Inflammatory macrophage (primary cell): ENCODE results near the gene EPB41L1.

Source experiments
- DNase-seq, 2 donors: peaks; one replicate each; pipeline ENCODE4 v3.0.0-alpha.2; 2020 to 2022
- total RNA-seq, 18 experiments: gene quantifications; one replicate each; lab custom pipeline; 2026; ENCODE audit warnings: mixed read lengths in 6 of 18, inconsistent platforms in 2 of 18; lab: John Stamatoyannopoulos, UW

EPB41L1 gene
- 16.4 to 109 (median 35.8) reads per million in 18 experiments for total RNA-seq

DNA sequence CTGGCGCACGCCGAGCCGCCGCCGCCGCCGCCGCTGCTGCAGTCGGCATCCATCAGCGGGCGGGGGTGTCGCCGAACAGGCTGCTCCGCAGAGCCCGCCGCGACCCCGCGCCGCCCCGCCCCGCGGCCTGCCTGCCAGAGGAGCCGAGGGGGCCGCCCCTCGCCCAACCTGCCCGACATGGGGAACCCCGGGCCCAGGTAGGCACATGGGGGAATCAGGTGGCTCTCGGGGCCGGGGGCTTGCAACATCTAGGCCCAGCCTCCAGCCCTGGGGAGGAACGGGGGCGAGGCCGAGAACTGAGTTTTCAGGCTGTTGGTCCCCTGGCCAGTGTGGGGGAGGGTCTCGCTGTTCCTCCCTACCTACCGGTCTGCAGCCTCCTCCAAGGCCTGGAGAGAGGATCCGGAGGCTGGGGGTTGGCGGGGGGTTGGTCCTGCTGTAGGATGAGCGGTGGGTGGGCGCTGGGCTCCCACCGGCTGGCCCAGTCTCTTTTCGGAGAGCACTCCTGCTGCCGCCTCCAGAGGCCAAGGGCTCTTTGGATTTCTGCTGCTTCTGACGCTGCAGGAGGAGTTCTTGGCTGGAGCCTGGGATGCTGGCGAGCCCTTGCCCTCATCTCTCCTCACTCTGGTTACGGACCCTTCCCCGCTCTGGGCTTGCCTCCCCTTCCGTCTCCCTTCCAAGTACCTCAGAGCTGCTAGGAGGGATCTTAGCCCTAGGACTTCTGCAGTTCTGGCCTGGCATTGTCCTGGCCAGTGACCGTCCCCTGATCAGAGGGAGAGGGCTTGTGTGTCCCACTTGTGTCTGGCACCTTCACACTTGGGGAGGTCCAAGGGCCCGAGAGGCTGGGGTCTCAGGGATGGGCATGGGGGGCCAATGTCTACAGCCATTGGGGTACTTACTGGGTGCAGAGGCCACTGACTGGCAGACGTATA lies at the start of gene EPB41L1:
Gene EPB41L1 (plus strand): TSS at position 41 of the 929 bp plus-strand sequence. CDS start 19,038 bp downstream, outside the sequence.
- DNase-seq, result no peak

DNA sequence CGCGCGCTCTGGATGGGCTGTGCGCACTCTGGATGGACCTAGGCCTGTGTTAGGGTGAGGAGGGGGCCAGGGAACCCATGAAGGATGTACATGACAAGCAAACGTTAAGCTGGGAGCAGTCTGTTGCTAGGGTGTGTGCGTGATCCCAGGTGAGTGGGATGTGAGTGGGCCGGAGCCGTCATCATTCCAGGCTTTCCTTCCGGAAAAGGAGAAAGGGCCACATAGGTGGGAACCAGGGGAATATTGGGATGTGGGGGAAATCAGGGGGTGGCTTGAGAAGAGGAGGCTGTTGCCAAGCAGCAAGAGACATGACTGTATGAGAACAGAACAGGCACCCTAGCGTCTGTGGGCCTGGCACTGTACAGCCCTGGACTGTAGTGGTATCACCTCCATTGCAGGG lies 49.7 kb upstream of the EPB41L1 start:
- no peak for DNase-seq

DNA sequence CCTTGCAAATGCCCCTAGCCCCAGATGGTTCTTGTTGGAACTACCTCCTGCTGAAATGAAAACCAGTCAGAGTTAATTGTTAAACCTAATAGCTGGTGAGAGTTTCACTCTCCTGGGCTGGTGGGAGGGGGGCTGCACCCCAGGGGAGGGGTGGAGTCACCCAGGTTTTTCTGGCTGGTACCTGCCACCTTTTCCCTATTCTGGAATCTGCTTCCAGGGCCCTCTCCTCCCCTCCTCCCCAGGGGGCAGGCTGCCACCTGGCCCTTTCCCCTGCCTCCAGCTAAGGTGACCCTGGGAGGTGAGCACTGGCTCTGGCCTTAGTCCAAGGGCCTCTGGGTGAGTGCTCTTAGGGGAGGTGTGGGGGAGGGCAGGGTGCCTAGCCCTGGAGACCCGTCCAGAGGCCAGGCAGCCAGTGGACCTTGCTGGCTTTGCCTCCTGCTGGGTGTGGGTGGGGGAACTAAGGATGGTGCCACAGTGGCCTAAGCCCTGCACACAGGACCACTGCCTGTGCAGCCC lies 48.8 kb upstream of the EPB41L1 start:
- DNase-seq, result no peak

DNA sequence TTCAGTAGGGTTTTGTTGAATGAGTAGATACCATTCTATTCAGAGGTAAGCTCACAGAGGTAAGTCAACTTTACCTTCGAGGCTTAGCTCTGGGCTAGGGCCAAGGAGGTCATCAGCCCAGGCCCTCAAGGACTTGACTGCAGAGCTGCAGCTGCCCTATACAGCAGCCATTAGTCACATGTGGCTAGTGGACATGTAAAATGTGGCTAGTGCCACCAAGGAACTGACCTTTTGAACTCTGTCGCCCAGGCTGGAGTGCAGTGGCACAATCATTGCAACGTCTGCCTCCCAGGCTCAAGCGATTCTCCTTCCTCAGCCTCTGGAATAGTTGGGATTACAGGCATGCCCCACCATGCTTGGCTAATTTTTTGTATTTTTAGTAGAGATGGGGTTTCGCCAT lies 47.9 kb upstream of the EPB41L1 start:
- DNase-seq, result peak in 1 of 2 donors; percentile 43

DNA sequence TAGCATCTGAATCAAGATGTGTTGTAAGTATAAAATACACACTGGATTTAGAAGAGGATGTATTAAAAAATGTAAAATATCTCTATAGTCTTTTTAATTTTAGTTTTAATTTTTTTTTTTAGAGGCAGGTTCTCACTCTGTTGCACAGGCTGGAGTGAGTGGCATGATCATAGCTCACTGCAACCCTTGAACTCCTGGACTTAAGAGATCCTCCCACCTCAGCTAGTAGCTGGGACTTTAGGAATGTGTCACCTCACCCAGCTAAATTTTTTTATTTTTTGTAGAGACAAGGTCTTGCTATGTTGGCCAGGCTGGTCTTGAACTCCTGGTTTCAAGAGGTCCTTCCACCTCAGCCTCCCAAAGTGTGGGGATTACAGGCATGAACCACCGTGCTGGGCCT lies 46.7 kb upstream of the EPB41L1 start:
- DNase-seq, result no peak

DNA sequence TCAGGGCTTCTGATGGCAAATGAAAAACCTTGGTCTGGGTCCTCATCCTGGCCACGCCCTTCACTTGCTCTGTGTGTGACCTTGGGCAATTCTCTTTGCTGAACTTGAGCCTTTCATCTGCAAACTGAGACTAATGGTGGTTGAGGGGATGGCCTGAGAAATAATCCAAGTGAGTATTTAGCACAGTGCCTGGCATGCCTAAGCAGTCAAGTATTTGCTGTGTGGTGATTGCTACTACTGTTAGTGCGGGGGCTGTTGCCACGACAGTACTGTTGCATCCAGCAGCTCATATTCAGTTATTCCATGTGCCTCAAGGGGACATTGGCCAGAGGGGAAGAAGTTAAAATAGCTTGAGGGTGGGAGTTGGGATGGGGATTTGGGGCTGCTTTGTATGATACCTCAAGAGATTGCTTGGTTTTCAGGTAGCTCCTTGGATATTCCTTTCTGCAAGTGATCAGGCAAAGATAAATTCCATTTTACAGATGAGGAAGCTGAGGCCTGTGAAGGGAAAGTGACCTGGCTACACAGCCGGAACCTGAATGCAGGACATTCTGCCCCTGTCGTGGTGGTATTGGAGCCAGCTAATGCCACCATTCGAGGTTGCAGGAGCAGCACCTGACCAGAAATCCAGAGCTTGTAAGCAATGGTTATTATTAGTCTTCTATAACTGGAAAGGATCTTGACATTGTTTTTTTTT lies 45.1 kb upstream of the EPB41L1 start:
- DNase-seq, result no peak

DNA sequence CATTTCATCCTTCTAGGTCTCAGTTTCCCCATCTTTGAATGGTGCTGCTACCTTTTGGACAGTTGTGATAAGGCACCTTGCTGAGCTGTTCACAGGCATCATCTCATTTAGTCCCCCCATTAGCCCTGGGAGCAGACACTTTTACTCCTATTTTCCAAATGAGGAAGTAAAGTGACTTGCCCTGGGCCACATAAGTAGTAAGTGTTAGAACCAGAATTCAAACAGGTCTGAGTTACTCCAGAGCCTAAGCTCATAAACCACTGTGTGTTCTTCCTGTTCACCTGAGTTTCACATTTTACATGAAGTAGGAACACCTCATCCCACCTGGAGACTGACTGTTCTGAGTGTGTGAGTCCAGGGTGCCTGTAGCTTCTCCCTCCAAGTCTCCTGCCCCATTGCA lies 43.5 kb upstream of the EPB41L1 start:
- no peak for DNase-seq

DNA sequence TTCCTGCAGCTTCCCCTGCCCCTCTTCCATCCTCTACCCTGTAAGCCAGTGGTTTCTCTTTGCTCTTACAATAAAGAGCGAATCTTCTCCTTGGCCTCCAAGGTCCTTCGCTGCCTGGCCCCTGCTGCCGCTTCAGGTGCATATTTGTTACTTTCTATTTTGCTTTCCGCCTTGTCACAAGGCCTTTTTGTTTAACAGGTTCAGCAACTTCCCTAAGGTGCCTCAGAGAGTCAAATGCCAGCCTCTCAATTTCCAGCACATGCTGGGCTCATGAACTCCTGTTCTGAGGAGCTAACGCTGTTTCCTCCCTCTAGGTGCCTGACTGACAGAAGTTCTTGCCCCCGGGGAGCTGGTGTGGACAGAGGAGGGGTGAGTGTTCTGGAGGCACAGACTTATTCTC lies 42.4 kb upstream of the EPB41L1 start:
- no peak for DNase-seq

DNA sequence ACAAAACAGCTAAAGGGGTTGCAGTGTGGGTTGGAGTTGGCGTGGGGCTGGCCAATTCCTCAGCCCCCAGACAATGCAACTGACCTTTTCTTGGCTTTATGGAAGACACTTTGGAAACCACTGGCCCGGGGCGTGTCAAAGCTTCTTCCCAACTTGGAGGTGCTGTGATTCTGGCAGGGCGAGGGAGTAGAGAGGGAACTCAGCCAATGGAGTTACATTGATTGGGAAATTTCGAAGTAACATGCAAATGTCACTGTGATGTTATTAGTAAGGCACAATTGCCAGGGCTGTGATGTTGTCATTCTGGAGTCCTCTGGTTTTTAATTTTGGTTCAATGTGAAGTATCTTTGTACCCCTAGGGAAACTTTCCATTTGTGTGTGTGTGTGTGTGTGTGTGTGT lies 41.5 kb upstream of the EPB41L1 start:
- peak; percentile 44 to 53 for DNase-seq

DNA sequence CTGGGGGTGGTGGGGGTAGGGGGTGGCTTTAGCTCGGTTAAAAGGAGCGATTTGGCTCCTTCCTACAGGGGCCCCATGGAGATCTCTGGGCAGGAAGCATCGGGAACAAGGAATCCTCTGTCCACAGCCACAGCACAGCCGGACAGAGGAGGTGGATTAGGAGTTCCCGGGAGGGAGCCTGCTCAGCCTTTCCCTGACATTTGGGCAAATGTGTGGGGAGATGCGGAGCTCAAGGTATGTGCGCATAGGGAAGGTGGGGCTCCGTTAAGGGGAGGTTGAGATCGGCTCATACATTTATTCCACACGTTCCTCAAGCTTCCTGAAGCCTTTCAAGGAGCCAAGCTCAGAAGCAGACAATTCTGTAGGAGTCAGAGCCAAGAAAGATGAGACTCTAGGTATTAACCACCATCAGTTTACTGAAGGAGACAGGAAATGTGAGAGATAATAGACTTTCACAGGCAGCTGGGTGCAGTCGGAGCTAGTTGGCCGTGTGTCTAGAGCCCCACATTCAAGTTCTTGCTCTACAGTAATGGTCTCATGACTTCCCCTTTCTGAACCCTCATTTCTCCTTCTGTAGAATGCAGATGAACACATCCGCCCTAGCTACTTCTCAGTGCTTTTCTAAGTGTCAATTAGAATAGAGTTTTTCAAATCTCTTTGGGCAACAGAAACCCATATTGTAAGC lies 40.8 kb upstream of the EPB41L1 start:
- peak; percentile 86 to 90 for DNase-seq

DNA sequence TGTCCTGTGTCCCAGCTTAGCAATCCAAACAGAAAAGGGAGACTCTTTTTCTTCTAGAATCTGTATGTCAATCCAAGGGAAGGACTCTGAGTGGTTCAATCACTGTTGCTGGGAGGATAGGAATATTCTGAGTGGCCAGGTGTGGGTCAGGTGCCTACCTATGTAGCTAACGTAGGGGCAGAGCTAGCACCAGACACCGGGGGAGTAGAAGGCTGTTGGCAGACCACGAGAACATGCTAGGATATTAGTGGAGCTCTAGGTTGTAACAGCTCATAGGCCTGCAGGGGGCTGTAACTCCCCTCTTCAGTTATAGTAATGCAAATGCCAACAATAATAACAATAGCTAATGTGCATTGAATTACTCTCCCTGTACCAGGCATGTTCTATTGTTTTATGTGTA lies 39.8 kb upstream of the EPB41L1 start:
- no peak for DNase-seq

DNA sequence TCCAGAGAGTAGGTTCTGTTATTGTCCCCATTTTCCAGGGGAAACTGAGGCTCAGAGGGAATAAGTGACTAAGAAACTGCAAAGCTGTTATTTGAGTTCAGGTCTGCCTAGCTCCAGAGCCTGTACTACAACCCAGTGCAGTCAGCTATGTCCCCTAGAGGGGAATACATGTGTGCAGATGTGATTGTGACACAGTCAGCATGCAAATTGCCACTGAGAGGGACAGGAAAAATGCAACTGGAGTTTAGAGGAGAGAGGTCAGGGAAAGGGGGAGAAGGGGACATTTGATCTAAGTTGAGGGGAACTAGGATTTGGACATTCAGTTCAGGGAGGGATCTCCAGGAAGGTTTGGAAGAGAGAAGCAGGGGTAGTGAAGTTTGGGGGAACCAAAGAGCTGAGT lies 38.6 kb upstream of the EPB41L1 start:
- DNase-seq, result peak; percentile 43 to 47

DNA sequence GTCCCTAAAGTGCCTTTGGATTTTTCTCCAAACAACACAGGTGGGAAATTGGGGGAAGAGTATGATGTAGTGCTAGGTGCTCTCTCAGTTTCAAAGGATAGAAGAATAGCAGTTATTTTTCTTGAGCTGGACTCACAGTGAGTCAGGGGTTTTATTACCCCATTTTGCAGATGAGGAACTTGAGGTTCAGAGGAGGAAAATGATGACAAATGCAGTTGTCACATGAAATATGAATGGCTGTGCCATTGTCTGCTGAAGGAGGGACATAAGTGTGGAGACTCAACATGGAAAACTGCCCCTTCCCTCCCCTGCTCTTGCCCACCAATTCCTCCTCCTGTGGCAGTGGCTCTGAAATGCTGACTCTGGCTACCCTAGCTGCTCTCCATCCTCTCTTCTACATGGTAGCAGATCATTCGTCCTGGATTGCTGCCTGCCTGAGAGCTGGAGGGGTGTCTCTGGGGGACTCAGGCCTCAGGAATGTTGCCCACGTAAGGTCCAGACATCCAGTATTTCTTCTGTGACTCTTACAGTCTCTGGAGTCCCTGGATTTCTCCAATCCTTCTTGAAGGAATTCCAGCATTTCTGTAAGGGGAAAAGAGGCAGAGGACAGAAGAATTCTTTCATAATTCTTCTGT lies 37.6 kb upstream of the EPB41L1 start:
- DNase-seq, result peak; percentile 74 to 81

DNA sequence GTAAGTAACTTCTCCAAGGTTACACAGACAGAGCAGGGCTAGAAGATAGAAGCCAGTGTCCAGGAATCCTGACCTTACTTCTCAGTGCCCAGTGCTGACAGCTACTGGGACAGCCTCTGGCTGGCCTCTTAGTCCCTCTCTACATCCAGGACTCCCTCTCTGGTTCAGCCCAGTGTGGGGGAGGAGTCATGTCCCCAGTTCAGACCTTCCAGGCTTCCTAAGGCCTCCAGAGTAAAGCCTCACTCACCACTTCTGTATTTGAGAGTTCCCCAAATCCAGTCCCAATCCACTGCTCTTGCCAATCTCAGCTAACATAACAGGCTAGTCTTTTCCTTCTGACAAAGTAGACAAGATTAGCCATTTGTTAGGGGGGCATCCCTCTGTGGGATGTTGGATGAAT lies 36.9 kb upstream of the EPB41L1 start:
- peak; percentile 87 to 90 for DNase-seq

DNA sequence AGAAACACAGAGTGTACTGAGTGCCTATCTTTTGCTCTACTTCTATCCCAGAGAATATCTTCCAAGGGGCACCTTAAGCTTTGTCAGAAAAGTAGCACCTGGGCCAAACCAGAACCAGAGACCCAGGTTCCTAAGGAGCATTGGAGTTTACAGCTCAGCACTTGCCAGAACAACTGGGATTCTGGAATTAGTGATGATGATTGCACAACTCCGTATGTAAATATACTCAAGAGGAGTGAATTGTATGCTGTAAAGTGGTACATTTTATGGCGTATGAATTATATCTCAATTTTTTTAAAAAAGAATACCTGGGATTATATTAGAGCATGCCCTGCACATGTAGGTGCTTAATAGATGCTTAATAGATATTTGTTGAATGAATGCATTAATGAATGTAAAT lies 36.2 kb upstream of the EPB41L1 start:
- DNase-seq, result no peak

DNA sequence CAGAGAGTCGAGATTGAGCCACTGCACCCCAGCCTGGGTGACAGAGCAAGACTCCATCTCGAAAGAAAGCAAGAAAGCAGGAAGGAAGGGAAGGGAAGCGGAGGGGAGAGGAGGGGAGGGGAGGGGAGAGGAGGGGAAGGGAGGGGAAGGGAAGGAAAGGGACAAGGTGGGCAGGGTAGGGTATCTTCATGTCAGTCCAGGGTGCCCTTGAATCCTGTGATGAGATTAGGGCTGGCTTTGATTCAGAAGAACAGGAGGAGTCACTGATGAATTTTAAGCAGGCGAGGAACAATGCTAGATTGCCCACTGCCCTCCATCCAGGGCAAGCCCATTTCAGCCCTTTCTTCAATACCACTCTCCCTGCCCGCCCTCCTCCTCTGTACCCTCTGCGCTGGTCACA lies 35.0 kb upstream of the EPB41L1 start:
- DNase-seq, result no peak

DNA sequence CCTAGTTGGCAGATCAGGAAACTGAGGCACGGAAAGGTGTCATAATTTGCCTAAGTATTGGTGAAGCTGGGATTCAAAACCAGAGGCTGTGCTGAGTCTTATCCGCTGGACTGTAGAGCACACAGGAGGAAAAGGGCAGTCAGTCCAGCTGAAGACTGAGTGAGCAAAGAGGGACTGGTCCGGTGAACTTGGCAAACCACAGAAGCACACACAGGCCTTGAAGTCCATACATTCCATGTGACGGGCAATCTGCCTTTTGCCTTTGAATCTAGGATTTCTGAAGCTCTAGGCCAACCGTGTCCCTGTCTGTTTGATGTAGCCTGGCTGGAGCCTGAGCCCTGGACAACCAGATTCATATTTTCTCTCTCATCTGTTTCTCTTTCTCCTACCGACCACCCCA lies 34.3 kb upstream of the EPB41L1 start:
- DNase-seq, result no peak

DNA sequence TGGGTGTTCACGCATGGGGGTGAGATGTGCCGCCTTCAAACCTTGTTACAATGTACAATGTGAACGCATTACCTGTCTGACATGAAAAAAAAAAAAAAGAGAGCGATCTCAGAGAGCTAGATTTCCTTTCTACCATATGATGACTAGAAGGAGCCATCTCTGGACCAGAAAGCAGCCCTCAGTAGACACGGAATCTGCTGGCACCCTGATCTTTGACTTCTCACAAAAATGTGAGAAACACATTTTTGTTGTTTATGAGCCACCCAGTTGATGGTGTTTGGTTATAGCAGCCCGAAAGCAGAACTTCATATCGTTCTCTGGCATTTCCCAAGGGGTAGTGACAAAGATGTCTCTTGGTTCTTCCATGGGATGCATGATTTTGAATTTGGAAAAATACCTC lies 33.5 kb upstream of the EPB41L1 start:
- DNase-seq, result no peak

DNA sequence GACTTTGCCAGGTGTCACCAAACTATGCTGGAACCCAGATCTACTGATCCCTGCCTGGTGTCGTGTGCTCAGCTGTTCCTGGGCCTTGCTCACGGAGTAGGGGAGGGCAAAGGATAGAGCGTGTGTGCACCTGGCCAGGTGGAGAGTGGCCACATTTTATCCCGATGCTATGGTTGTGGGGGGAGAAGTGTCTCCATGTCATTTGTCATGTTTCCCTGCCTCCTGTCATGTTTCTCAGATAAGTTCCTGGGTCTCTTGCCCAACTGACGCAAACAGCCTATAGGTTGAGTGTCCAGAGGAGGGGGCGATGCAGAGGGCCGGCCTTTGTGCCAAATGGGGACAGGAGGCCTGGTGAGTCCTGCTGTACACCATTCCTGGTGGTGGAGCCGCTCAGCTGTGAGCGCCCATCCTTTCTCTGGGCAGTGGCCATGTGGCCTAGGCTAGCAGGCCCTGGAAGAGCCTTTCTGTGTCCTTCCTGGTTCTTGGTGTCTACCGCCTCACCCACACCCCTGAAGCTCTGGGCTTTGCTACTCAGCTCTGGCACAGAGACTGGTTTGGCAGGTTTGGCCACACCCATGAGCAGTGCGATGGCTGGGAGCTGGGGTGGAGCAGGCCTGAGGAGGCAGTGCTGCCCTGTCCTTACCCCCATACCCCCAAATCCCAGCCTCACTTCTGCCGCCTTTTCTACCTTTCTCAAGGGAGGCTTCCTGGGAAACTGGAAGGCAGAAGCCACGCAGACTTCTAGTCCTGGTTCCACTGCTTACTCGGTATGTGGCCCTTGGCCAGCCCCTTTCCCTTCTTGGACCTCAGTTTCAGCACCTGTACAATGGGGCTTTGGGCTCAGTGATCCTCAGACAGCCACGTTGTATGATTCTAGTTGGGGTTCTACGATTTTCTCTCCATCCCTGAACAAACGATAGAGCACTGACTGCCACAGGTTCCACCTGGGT lies 32.3 kb upstream of the EPB41L1 start:
- no peak for DNase-seq

DNA sequence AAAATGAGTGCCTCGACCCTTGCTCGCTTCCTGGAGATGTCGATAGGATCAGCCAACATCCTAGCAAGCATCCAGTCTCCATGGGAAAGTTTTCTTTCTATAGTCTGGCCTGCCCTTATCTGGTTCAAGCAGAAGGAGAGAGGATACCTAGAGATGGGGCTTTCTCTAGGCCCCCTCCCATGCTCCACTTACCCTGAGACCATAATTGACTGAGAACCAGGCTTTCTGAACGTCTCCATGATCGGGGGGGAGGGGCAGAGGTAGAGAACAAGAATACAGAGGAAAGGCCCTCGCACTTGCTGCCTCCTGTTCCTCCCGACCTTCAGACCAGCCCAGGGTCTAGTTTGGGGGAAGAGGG lies 31.6 kb upstream of the EPB41L1 start:
- no peak for DNase-seq

DNA sequence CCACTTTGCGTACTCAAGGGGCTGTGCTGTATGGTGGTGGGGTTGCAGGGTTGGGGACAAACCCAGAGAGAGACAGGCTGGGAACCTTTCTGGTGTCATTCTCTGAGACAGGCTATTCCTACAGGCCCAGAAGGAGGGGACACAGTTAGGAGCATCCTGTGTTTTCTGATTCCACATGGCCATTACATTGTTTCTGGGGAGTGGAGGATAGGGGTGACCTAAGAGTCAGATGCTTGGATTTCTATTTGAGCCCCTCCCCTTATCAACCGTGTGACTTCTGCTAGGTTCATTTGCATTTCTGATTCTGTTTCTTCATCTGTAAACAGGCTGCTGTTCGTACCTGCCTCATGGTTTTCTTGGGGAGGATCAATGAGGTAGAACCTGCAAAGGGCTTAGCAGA lies 29.4 kb upstream of the EPB41L1 start:
- DNase-seq, result peak in 1 of 2 donors; percentile 26
